ENCODE data around the gene FOXA2. TPM values are rescaled to one million over a fixed set of nuclear protein-coding genes. Genes with fewer than 3 reads are reported as not detected.

The FOXA2 gene
- polyA plus RNA-seq, 4 donors, result 0.14 to 0.16 TPM; not detected in 2

DNA sequence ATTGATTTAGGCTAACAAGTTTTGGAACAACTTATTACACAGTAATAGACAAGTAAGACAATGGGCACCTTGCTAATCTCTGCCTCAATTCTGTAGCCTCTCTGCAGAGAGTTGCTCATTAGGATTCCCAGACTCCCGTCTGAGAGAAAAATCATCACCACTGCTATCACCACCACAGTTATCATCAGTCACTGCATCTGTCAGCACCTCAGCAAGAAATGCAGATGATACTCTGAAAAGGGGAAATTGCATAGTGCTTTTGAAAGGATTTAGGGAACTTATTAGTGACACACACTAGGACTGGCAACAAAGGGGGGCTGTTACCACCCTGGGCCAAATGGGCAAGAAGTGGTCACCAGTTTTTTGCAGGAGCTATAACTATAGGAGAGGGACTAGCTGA, 39.9 kb downstream of the FOXA2 start:
- no peak for DNase-seq (ENCODE audit: low read depth in 4 of 4, low spot score in 3 of 4)

DNA sequence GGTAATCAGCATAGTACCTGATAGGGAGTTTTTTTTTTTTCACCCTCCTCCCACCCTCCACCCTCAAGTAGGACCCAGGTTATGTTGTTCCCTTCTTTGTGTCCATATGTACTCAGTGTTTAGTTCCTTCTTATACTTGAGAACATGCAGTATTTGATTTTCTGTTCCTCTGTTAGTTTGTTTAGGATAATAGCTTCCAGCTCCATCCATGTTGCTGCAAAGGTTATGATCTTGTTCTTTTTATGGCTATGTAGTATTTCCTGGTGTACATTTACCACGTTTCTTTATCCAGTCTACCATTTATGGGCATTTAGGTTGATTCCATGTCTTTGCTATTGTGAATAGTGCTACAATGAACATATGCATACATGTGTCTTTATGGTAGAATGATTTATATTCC, 41.9 kb downstream of the FOXA2 start:
- DNase-seq (ENCODE audit: low read depth in 4 of 4, low spot score in 3 of 4), result no peak

GRCh38 chr20:22540832-22541231, 43.5 kb downstream of the FOXA2 start:
- DNase-seq (ENCODE audit: low read depth in 4 of 4, low spot score in 3 of 4), result no peak

DNA sequence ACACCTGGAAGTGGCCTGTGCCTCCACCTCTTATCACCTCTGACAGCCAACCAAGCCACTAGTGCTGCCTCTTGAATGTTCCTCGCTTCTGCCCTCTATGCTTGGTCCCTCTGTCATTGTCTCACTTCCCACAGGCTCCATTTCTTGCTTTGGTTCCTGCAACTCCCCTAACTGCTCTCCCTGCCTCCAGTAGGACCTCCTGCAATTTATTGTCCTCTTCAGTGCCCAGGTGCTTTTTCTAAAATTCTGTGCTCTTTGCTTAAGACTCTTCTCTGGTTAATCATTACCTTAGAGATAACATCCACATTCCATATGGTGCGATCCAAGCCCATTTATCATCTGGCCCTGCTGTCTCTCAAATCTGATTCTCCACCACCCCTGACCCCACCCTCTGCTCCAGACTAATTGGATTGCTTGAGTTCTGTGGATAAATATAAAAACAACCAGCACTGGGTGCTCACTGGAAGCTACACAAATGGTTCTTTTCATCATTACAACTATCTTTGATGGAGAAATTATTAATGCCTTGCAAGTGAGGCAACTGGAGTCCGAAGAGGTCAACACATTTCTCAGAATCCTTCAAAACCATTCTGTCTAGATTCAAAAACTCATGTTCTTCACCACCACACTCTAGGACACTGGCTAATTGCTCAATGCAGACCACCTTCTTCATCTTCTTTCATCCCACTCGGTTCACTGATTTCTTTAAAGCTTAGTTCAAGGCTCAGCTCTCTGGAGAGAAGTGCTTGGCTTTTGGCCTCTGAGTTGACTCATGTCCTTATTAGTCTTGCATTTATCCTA, 47.2 kb downstream of the FOXA2 start:
- no peak for DNase-seq (ENCODE audit: low read depth in 4 of 4, low spot score in 3 of 4)

GRCh38 chr20:22536141-22536828, 48.1 kb downstream of the FOXA2 start:
- DNase-seq (ENCODE audit: low read depth in 4 of 4, low spot score in 3 of 4), result no peak

- DNase-seq (ENCODE audit: low read depth in 4 of 4, low spot score in 3 of 4), result no peak
These were observed 48.9 kb downstream of the FOXA2 start for GRCh38 chr20:22535483-22535882.

- DNase-seq (ENCODE audit: low read depth in 4 of 4, low spot score in 3 of 4), result no peak
These were observed 50.3 kb downstream of the FOXA2 start for GRCh38 chr20:22533823-22534751.

GRCh38 chr20:22532598-22532997, 51.8 kb downstream of the FOXA2 start:
- DNase-seq (ENCODE audit: low read depth in 4 of 4, low spot score in 3 of 4), result no peak

DNA sequence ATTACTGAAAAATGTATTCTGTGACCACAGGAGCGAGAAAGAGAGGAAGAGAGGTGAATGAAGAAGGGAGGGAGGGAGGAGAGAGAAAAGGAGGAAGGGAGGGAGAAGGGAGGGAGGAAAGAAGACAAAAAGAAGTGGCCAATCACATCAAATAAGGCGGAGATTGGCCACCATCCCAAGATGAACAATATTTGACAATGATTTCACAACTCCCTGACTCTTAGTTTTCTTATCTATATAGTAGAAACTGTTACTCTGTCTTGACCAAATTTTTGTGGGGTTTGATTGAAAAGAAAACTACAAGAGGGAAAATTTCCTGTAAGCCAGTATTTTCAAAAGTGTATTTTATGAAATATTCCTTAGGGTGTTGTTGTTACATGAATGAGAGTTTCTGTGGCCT, 52.6 kb downstream of the FOXA2 start:
- no peak for DNase-seq (ENCODE audit: low read depth in 4 of 4, low spot score in 3 of 4)

- DNase-seq (ENCODE audit: low read depth in 4 of 4, low spot score in 3 of 4), result no peak
These were observed 53.2 kb downstream of the FOXA2 start for GRCh38 chr20:22531056-22531615.

Measured in right renal pelvis (tissue), 4 donors.